ENCODE results near the gene TACO1. TPM values are rescaled to one million over a fixed set of nuclear protein-coding genes. Genes with fewer than 3 reads are reported as not detected.

The TACO1 gene
- total RNA-seq, 1 donor from 2014 or later, result 19.5 TPM

DNA sequence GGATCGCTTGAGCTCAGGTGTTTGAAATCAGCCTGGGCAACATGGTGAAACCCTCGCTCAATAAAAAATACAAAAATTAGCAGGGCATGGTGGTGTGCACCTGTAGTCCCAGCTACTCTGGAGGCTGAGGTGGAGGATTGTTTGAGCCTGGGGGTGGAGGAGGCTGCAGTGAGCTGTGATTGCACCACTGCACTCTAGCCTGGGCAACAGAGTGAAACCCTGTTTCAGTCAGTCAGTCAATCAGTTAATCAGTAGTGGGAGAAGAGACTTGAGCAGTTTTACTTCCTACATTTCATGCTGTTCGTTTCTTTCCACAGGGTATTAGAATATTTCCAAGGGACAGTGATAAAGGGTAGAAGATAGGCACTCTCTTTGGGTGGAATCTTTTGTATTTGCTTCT, 30.4 kb downstream of the TACO1 start:
- Histone ChIP-seq H3K9me3 (ENCODE audit: insufficient read depth, low read depth, low read length) (no peaks in the 10 kb centered on the region), H4K20me1 (ENCODE audit: insufficient read depth, low read length) (peaks cover 45% of the 10 kb centered on the region), H2AFZ (ENCODE audit: low read depth, low read length) (no peak overlapping the region), H3K27ac (ENCODE audit: low read depth, low read length) (no peak overlapping the region), H3K27me3 (ENCODE audit: insufficient read depth, low read length) (no peaks in the 10 kb centered on the region), H3K4me3 (ENCODE audit: insufficient read depth, low read depth, low read length) (no peak overlapping the region), H3K36me3 (ENCODE audit: insufficient read depth, low read length) (no peaks in the 10 kb centered on the region), H3K4me2 (ENCODE audit: low read length) (no peak overlapping the region), H3K79me2 (ENCODE audit: insufficient read depth, low read length) (peaks cover 49% of the 10 kb centered on the region), H3K9ac (ENCODE audit: low read length) (no peak overlapping the region), H3K4me1 (ENCODE audit: insufficient read depth, low read length) (peaks cover 4% of the 10 kb centered on the region)
- H3K36me3 Mint-ChIP-seq (ENCODE audit: low read depth, unreplicated experiment), result peaks cover 2% of the 10 kb centered on the region
- TF ChIP-seq EZH2 (IDR thresholded peaks at IDR 0.05; ENCODE audit: insufficient read depth, low read length), result no peak
- TF ChIP-seq, protein P1, sequence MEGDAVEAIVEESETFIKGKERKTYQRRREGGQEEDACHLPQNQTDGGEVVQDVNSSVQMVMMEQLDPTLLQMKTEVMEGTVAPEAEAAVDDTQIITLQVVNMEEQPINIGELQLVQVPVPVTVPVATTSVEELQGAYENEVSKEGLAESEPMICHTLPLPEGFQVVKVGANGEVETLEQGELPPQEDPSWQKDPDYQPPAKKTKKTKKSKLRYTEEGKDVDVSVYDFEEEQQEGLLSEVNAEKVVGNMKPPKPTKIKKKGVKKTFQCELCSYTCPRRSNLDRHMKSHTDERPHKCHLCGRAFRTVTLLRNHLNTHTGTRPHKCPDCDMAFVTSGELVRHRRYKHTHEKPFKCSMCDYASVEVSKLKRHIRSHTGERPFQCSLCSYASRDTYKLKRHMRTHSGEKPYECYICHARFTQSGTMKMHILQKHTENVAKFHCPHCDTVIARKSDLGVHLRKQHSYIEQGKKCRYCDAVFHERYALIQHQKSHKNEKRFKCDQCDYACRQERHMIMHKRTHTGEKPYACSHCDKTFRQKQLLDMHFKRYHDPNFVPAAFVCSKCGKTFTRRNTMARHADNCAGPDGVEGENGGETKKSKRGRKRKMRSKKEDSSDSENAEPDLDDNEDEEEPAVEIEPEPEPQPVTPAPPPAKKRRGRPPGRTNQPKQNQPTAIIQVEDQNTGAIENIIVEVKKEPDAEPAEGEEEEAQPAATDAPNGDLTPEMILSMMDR (IDR thresholded peaks at IDR 0.05; ENCODE audit: insufficient read depth, low read depth, low read length), result no peak
- FAIRE-seq, result no peak
- H3K9me3 Mint-ChIP-seq (ENCODE audit: unreplicated experiment), result no peaks in the 10 kb centered on the region
- no peak overlapping the region for H3K4me3 Mint-ChIP-seq (ENCODE audit: unreplicated experiment)
- no peaks in the 10 kb centered on the region for H3K27me3 Mint-ChIP-seq (ENCODE audit: low read depth, unreplicated experiment)
- no peak for DNase-seq (ENCODE audit: low read depth)
- no peak overlapping the region for H3K27ac Mint-ChIP-seq (ENCODE audit: unreplicated experiment)
- peaks cover 21% of the 10 kb centered on the region for H3K4me1 Mint-ChIP-seq (ENCODE audit: low read depth, unreplicated experiment)

DNA sequence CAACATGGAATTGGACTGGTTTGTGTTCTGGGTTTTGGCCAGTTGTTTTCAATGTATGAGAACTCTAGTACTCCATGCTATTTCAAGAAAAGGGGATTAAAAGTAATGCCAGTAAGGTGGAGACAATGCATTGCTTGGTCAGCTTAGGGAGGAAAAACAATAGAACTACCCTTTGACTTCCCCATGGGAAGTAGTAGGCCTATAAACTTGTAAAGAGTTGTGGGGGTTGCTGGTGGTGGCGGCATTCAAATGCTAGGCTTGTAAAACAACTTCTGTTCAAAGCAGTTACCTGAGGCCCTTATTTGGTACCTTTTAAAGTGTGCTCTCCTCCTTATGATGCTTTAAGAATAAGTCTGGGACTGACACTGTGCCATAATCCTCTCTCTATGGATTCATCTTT, 30.9 kb downstream of the TACO1 start:
- Histone ChIP-seq H3K9me3 (ENCODE audit: insufficient read depth, low read depth, low read length) (no peaks in the 10 kb centered on the region), H3K4me1 (ENCODE audit: insufficient read depth, low read length) (peaks cover 4% of the 10 kb centered on the region), H3K4me2 (ENCODE audit: low read length) (no peak overlapping the region), H3K27me3 (ENCODE audit: insufficient read depth, low read length) (no peaks in the 10 kb centered on the region), H3K79me2 (ENCODE audit: insufficient read depth, low read length) (peaks cover 43% of the 10 kb centered on the region), H3K27ac (ENCODE audit: low read depth, low read length) (no peak overlapping the region), H3K4me3 (ENCODE audit: insufficient read depth, low read depth, low read length) (no peak overlapping the region), H4K20me1 (ENCODE audit: insufficient read depth, low read length) (peaks cover 40% of the 10 kb centered on the region), H3K36me3 (ENCODE audit: insufficient read depth, low read length) (peaks cover 4% of the 10 kb centered on the region), H3K9ac (ENCODE audit: low read length) (no peak overlapping the region), H2AFZ (ENCODE audit: low read depth, low read length) (no peak overlapping the region)
- peaks cover 4% of the 10 kb centered on the region for H3K36me3 Mint-ChIP-seq (ENCODE audit: low read depth, unreplicated experiment)
- no peak for FAIRE-seq
- H3K27ac Mint-ChIP-seq (ENCODE audit: unreplicated experiment), result no peak overlapping the region
- TF ChIP-seq, protein P1 (IDR thresholded peaks at IDR 0.05; ENCODE audit: insufficient read depth, low read depth, low read length), result no peak
- no peak for TF ChIP-seq EZH2 (IDR thresholded peaks at IDR 0.05; ENCODE audit: insufficient read depth, low read length)
- H3K9me3 Mint-ChIP-seq (ENCODE audit: unreplicated experiment), result no peaks in the 10 kb centered on the region
- H3K27me3 Mint-ChIP-seq (ENCODE audit: low read depth, unreplicated experiment), result no peaks in the 10 kb centered on the region
- no peak for DNase-seq (ENCODE audit: low read depth)
- H3K4me3 Mint-ChIP-seq (ENCODE audit: unreplicated experiment), result no peak overlapping the region
- H3K4me1 Mint-ChIP-seq (ENCODE audit: low read depth, unreplicated experiment), result peaks cover 18% of the 10 kb centered on the region

DNA sequence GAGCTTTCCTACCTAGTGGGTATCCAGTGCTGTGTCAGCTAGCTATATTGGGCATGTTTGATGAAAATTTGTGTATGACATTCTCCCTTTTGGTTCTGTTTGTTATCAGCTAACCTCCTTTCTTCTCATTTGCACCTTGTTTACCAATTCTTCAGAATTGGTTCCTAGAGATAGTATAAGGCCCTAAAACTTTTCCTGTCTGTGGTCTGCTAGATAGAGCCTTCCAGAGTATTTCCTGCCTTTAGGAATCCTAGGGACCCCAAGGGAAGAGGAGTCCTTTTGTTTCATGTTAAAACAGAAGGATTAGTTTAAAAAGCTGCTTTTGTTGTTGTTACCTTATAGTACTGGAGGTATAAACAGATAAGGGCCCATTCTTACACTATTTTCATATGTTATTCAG, 33.0 kb downstream of the TACO1 start:
- Histone ChIP-seq H3K9me3 (ENCODE audit: insufficient read depth, low read depth, low read length) (no peaks in the 10 kb centered on the region), H3K79me2 (ENCODE audit: insufficient read depth, low read length) (peaks cover 29% of the 10 kb centered on the region), H3K4me1 (ENCODE audit: insufficient read depth, low read length) (peaks cover 4% of the 10 kb centered on the region), H2AFZ (ENCODE audit: low read depth, low read length) (no peak overlapping the region), H3K27ac (ENCODE audit: low read depth, low read length) (no peak overlapping the region), H3K4me2 (ENCODE audit: low read length) (peak overlapping the region; percentile 6), H3K4me3 (ENCODE audit: insufficient read depth, low read depth, low read length) (no peak overlapping the region), H3K9ac (ENCODE audit: low read length) (no peak overlapping the region), H3K27me3 (ENCODE audit: insufficient read depth, low read length) (no peaks in the 10 kb centered on the region), H3K36me3 (ENCODE audit: insufficient read depth, low read length) (peaks cover 4% of the 10 kb centered on the region), H4K20me1 (ENCODE audit: insufficient read depth, low read length) (peaks cover 26% of the 10 kb centered on the region)
- no peak for DNase-seq (ENCODE audit: low read depth)
- peaks cover 11% of the 10 kb centered on the region for H3K4me1 Mint-ChIP-seq (ENCODE audit: low read depth, unreplicated experiment)
- FAIRE-seq, result no peak
- H3K36me3 Mint-ChIP-seq (ENCODE audit: low read depth, unreplicated experiment), result peaks cover 8% of the 10 kb centered on the region
- peak overlapping the region; percentile 68 for H3K4me3 Mint-ChIP-seq (ENCODE audit: unreplicated experiment)
- TF ChIP-seq EZH2 (IDR thresholded peaks at IDR 0.05; ENCODE audit: insufficient read depth, low read length), result no peak
- TF ChIP-seq, protein P1 (IDR thresholded peaks at IDR 0.05; ENCODE audit: insufficient read depth, low read depth, low read length), result no peak
- peak overlapping the region; percentile 86 for H3K27ac Mint-ChIP-seq (ENCODE audit: unreplicated experiment)
- no peaks in the 10 kb centered on the region for H3K9me3 Mint-ChIP-seq (ENCODE audit: unreplicated experiment)
- H3K27me3 Mint-ChIP-seq (ENCODE audit: low read depth, unreplicated experiment), result no peaks in the 10 kb centered on the region

Data from astrocyte (in vitro differentiated cells and primary cell).